Measurements from ENCODE around the gene HRH3. TPM values are rescaled to one million over a fixed set of nuclear protein-coding genes. Genes with fewer than 3 reads are reported as not detected.

Gene HRH3
- total and polyA plus RNA-seq, 7 experiments from 2014 or later, result not detected

DNA sequence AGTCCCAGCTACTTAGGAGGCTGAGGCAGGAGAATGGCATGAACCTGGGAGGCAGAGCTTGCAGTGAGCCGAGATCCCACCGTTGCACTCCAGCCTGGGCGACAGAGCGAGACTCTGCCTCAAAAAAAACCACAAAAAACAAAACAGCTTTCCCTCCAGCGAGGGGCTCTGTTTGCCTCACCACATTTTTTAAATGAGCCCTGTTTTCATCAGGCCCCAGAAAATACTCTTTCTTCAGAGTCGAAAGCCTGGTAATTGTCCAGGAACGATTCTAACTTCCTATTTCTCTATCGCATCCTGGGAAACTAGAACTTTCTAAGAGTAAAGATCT is 25.0 kb downstream of the HRH3 start:
- Mint-ChIP-seq H3K4me3 (no peak overlapping the region), H3K27ac (peak overlapping the region in 1 of 9 donors; percentile 14), H3K36me3 (peaks cover 9 to 37% (median 15%) of the 10 kb centered on the region in 5 donors), H3K9me3 (no peaks in the 10 kb centered on the region), H3K27me3 (no peaks in the 10 kb centered on the region), H3K4me1 (peaks cover 0 to 4% (median 2%) of the 10 kb centered on the region in 7 donors)
- no peaks in the 10 kb centered on the region for H3K4me1 ChIP-seq (ENCODE audit: control insufficient read depth in 2 of 2, insufficient read depth in 2 of 2, low read length in 2 of 2)
- intact Hi-C loops (cut with micrococcal nuclease), result no loop called here
- peaks cover 0 to 63% (median 11%) of the 10 kb centered on the region in 3 experiments for H3K36me3 ChIP-seq (ENCODE audit: control insufficient read depth in 2 of 3, insufficient read depth in 3 of 3, low read length in 3 of 3)
- ChIA-PET POLR2A (no interaction called here), CTCF (interaction anchor here (0.7 to 0.8 kb wide), 2 partner anchors 9 to 70 kb away, joined by 4 to 5 read pairs; no protein-coding TSS in a partner anchor)
- DNase-seq (no peak), ATAC-seq (no peak)
- H3K4me3 ChIP-seq (ENCODE audit: low read length), result no peak overlapping the region
- H3K27me3 ChIP-seq (ENCODE audit: control insufficient read depth in 2 of 2, insufficient read depth in 2 of 2, low read length in 2 of 2), result no peaks in the 10 kb centered on the region
- no peak overlapping the region for H3K27ac ChIP-seq (ENCODE audit: low read depth, low read length)
- H3K9me3 ChIP-seq (ENCODE audit: control insufficient read depth in 2 of 3, low read length in 3 of 3), result no peaks in the 10 kb centered on the region

DNA sequence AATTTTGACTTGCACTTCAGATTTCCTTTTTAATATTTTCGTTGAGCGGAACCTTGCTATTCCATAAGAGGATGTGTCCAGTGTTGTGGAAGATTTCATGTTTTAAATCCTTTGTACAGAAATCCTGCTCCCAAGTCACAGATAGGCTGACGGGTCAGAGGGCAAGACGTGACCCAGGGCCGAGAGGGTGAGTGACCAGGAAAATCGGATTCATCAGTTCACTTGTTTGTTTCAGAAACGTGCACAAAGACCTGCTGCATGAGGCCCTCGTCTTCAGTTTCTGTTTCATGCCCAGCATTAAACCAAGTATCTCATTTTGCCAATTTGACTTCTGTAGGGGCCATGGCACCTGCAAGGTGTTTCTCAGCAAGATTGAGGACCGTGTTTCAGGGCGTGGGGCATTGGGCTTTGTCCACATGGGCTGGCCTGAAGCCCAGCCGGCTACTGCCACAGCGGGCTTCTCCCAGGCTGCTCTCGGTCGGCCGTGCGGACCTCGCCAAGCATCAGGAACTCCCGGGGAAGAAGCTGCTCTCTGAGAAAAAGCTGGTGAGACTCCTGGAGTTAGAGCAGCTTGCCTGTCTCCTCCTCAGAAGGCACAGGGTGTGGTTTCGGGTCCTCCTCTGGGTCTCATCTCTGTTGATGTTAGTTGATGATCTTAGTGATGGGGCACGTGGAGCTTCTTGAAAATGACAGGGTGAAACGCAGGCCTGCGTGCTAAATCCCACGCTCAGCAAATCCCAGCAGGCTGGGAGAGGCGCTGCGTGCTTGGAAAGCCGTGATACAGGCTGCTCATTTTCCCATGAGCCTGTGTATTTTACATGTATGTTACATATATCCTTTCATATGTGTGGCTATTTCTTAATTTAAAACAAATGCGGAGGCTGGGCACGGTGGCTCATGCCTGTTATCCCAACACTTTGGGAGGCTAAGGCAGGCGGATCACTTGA is 26.7 kb downstream of the HRH3 start:
- H3K36me3 ChIP-seq (ENCODE audit: control insufficient read depth in 2 of 3, insufficient read depth in 3 of 3, low read length in 3 of 3), result peaks cover 0 to 60% (median 5%) of the 10 kb centered on the region in 3 experiments
- H3K4me3 ChIP-seq (ENCODE audit: low read length), result no peak overlapping the region
- DNase-seq (no peak), ATAC-seq (no peak)
- peaks cover 0 to 8% (median 5%) of the 10 kb centered on the region in 7 donors for H3K4me1 Mint-ChIP-seq
- ChIA-PET CTCF (no interaction called here), POLR2A (no interaction called here)
- no peak overlapping the region for H3K4me3 Mint-ChIP-seq
- H3K27me3 ChIP-seq (ENCODE audit: control insufficient read depth in 2 of 2, insufficient read depth in 2 of 2, low read length in 2 of 2), result no peaks in the 10 kb centered on the region
- H3K9me3 ChIP-seq (ENCODE audit: control insufficient read depth in 2 of 3, low read length in 3 of 3), result no peaks in the 10 kb centered on the region
- H3K4me1 ChIP-seq (ENCODE audit: control insufficient read depth in 2 of 2, insufficient read depth in 2 of 2, low read length in 2 of 2), result no peaks in the 10 kb centered on the region
- no peaks in the 10 kb centered on the region for H3K27me3 Mint-ChIP-seq
- H3K9me3 Mint-ChIP-seq, result no peaks in the 10 kb centered on the region
- H3K36me3 Mint-ChIP-seq, result peaks cover 4 to 28% (median 10%) of the 10 kb centered on the region in 5 donors
- intact Hi-C loops (cut with micrococcal nuclease), result no loop called here
- H3K27ac Mint-ChIP-seq, result peak overlapping the region in 2 of 9 donors; percentile 9 to 21
- H3K27ac ChIP-seq (ENCODE audit: low read depth, low read length), result no peak overlapping the region

- Mint-ChIP-seq H3K9me3 (no peaks in the 10 kb centered on the region), H3K27me3 (no peaks in the 10 kb centered on the region), H3K4me3 (no peak overlapping the region), H3K27ac (no peak overlapping the region), H3K4me1 (peaks cover 0 to 14% (median 10%) of the 10 kb centered on the region in 7 donors), H3K36me3 (peaks cover 4 to 24% (median 10%) of the 10 kb centered on the region in 5 donors)
- intact Hi-C loops (cut with micrococcal nuclease), result no loop called here
- no peak for DNase-seq
- no peak for ATAC-seq
- H3K4me1 ChIP-seq (ENCODE audit: control insufficient read depth in 2 of 2, insufficient read depth in 2 of 2, low read length in 2 of 2), result no peaks in the 10 kb centered on the region
- peaks cover 0 to 52% (median 4%) of the 10 kb centered on the region in 3 experiments for H3K36me3 ChIP-seq (ENCODE audit: control insufficient read depth in 2 of 3, insufficient read depth in 3 of 3, low read length in 3 of 3)
- no peaks in the 10 kb centered on the region for H3K27me3 ChIP-seq (ENCODE audit: control insufficient read depth in 2 of 2, insufficient read depth in 2 of 2, low read length in 2 of 2)
- H3K9me3 ChIP-seq (ENCODE audit: control insufficient read depth in 2 of 3, low read length in 3 of 3), result no peaks in the 10 kb centered on the region
- POLR2A ChIA-PET, result no interaction called here
- no peak overlapping the region for H3K27ac ChIP-seq (ENCODE audit: low read depth, low read length)
- no peak overlapping the region for H3K4me3 ChIP-seq (ENCODE audit: low read length)
- CTCF ChIA-PET, result no interaction called here
These were observed 27.4 kb downstream of the HRH3 start for GRCh38 chr20:62192635-62193034.

DNA sequence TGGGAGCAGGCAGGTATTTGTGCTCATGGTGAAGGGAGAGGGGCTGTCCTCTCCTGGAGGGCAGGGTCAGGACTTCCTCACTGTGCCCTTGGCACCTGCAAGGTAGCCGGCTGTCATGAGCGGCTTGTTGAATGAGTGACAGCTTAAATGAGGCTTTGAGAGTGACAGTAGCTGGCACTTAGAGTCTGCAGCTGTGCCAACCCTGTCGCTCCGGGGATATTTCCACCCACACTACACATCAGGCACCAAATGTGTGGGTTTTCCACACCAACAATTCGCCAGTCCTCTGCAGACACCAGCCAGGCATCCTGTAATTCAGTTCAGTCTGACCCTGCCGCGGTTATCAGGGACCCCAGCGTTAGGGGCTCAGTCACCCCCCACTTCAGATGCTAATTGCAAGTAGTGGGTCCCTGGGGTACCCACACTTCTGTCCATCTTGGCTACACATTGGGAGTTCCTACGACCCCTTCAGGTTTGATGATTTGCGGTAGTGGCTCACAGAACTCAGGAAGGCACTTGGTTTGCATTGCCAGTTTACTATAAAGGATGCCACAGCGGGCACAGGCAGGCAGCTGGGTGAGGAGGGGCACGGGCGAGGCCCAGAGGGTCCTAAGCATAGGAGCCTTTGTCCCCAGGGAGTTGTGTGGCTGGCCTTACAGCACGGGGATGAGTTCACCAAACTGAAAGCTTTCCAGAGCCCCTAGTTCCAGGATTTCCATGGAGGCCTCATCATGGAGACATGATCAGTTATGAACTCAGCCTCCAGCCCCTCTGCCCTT is 28.1 kb downstream of the HRH3 start:
- Histone ChIP-seq H3K36me3 (ENCODE audit: control insufficient read depth in 2 of 3, insufficient read depth in 3 of 3, low read length in 3 of 3) (peaks cover 0 to 48% (median 4%) of the 10 kb centered on the region in 3 experiments), H3K9me3 (ENCODE audit: control insufficient read depth in 2 of 3, low read length in 3 of 3) (no peaks in the 10 kb centered on the region), H3K4me1 (ENCODE audit: control insufficient read depth in 2 of 2, insufficient read depth in 2 of 2, low read length in 2 of 2) (no peaks in the 10 kb centered on the region), H3K4me3 (ENCODE audit: low read length) (no peak overlapping the region), H3K27me3 (ENCODE audit: control insufficient read depth in 2 of 2, insufficient read depth in 2 of 2, low read length in 2 of 2) (no peaks in the 10 kb centered on the region), H3K27ac (ENCODE audit: low read depth, low read length) (no peak overlapping the region)
- Mint-ChIP-seq H3K36me3 (peaks cover 4 to 23% (median 10%) of the 10 kb centered on the region in 5 donors), H3K27ac (no peak overlapping the region), H3K27me3 (no peaks in the 10 kb centered on the region), H3K4me3 (no peak overlapping the region), H3K9me3 (no peaks in the 10 kb centered on the region), H3K4me1 (peaks cover 2 to 21% (median 14%) of the 10 kb centered on the region in 7 donors)
- ChIA-PET CTCF (no interaction called here), POLR2A (no interaction called here)
- intact Hi-C loops (cut with micrococcal nuclease), result no loop called here
- DNase-seq, result no peak
- no peak for ATAC-seq

GRCh38 chr20:62190639-62191411 is 29.3 kb downstream of the HRH3 start:
- Histone ChIP-seq H3K36me3 (ENCODE audit: control insufficient read depth in 2 of 3, insufficient read depth in 3 of 3, low read length in 3 of 3) (peaks cover 0 to 43% (median 4%) of the 10 kb centered on the region in 3 experiments), H3K27ac (ENCODE audit: low read depth, low read length) (no peak overlapping the region), H3K4me1 (ENCODE audit: control insufficient read depth in 2 of 2, insufficient read depth in 2 of 2, low read length in 2 of 2) (no peaks in the 10 kb centered on the region), H3K27me3 (ENCODE audit: control insufficient read depth in 2 of 2, insufficient read depth in 2 of 2, low read length in 2 of 2) (no peaks in the 10 kb centered on the region), H3K4me3 (ENCODE audit: low read length) (no peak overlapping the region), H3K9me3 (ENCODE audit: control insufficient read depth in 2 of 3, low read length in 3 of 3) (no peaks in the 10 kb centered on the region)
- POLR2A ChIA-PET, result no interaction called here
- H3K27ac Mint-ChIP-seq, result no peak overlapping the region
- ATAC-seq (no peak), DNase-seq (no peak)
- H3K4me3 Mint-ChIP-seq, result no peak overlapping the region
- peaks cover 4 to 23% (median 10%) of the 10 kb centered on the region in 5 donors for H3K36me3 Mint-ChIP-seq
- intact Hi-C loops (cut with micrococcal nuclease), result no loop called here
- no peaks in the 10 kb centered on the region for H3K27me3 Mint-ChIP-seq
- CTCF ChIA-PET, result no interaction called here
- H3K9me3 Mint-ChIP-seq, result no peaks in the 10 kb centered on the region
- peaks cover 5 to 29% (median 20%) of the 10 kb centered on the region in 7 donors for H3K4me1 Mint-ChIP-seq

Measured in naive thymus-derived CD4-positive, alpha-beta T cell (primary cell).